ENCODE measurements around the gene ASB1.

Gene ASB1, protein sequence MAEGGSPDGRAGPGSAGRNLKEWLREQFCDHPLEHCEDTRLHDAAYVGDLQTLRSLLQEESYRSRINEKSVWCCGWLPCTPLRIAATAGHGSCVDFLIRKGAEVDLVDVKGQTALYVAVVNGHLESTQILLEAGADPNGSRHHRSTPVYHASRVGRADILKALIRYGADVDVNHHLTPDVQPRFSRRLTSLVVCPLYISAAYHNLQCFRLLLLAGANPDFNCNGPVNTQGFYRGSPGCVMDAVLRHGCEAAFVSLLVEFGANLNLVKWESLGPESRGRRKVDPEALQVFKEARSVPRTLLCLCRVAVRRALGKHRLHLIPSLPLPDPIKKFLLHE

GRCh38 chr2:238426568-238427434 lies at the start of gene ASB1:
TSS of gene ASB1 (plus strand) at chr2:238426927. CDS start at chr2:238427071, 144 bp downstream.
- Histone ChIP-seq H3F3A (ENCODE audit: insufficient read depth) (0 out of 2 replicates have a peak, but pooled peaks cover 3% of the 10 kb centered on the region), H3K4me3 (ENCODE audit: insufficient read depth, low read length, poor library complexity, severe bottlenecking) (peak within 1 kb of the TSS; percentile 67), H3K27ac (ENCODE audit: low read depth, low read length) (peak within 1 kb of the TSS; percentile 77)

GRCh38 chr2:238378230-238379095 lies 48.3 kb upstream of the ASB1 start:
- Histone ChIP-seq H3K9me3 (ENCODE audit: insufficient read depth, low read length) (no peaks in the 10 kb centered on the region), H3K36me3 (ENCODE audit: low read length) (no peaks in the 10 kb centered on the region), H3K4me3 (ENCODE audit: insufficient read depth, low read length, poor library complexity, severe bottlenecking) (no peak overlapping the region), H4K20me1 (ENCODE audit: low read depth, low read length) (no peaks in the 10 kb centered on the region), H3K4me2 (ENCODE audit: low read depth, low read length, poor library complexity, severe bottlenecking) (no peak overlapping the region), H3K27me3 (ENCODE audit: low read length) (no peaks in the 10 kb centered on the region), H3K9me2 (replicated peaks; ENCODE audit: insufficient read depth, low read length) (no peaks in the 10 kb centered on the region), H2AFZ (ENCODE audit: low read depth, low read length, severe bottlenecking) (no peak overlapping the region), H3K27ac (ENCODE audit: low read depth, low read length) (no peak overlapping the region), H3K9ac (ENCODE audit: low read length) (no peak overlapping the region), H3K79me2 (ENCODE audit: insufficient read depth, low read length) (no peaks in the 10 kb centered on the region), H3F3A (ENCODE audit: insufficient read depth) (no peaks in the 10 kb centered on the region)
- TF ChIP-seq CTCF (IDR thresholded peaks at IDR 0.05; ENCODE audit: insufficient read depth, low read length, poor library complexity, severe bottlenecking) (no peak), EZH2phosphoT487 (conservative IDR thresholded peaks at IDR 0.05; ENCODE audit: low read length) (no peak)

More at GRCh38 chr2:238426568-238427434, at the start of gene ASB1:
- Histone ChIP-seq H4K20me1 (ENCODE audit: low read depth, low read length) (0 out of 2 replicates have a peak, but pooled peaks cover under 1% of the 10 kb centered on the region), H3K9ac (ENCODE audit: low read length) (peak within 1 kb of the TSS; percentile 97), H3K4me2 (ENCODE audit: low read depth, low read length, poor library complexity, severe bottlenecking) (peak within 1 kb of the TSS; percentile 55), H3K9me2 (replicated peaks; ENCODE audit: insufficient read depth, low read length) (no peaks in the 10 kb centered on the region), H3K27me3 (ENCODE audit: low read length) (no peaks in the 10 kb centered on the region), H3K79me2 (ENCODE audit: insufficient read depth, low read length) (peaks cover 48% of the 10 kb centered on the region), H2AFZ (ENCODE audit: low read depth, low read length, severe bottlenecking) (peak within 1 kb of the TSS; percentile 68), H3K36me3 (ENCODE audit: low read length) (no peaks in the 10 kb centered on the region), H3K9me3 (ENCODE audit: insufficient read depth, low read length) (no peaks in the 10 kb centered on the region)
- TF ChIP-seq CTCF (IDR thresholded peaks at IDR 0.05; ENCODE audit: insufficient read depth, low read length, poor library complexity, severe bottlenecking) (no peak), EZH2phosphoT487 (conservative IDR thresholded peaks at IDR 0.05; ENCODE audit: low read length) (no peak)

GRCh38 chr2:238379096-238379810 lies 47.5 kb upstream of the ASB1 start:
- Histone ChIP-seq H4K20me1 (ENCODE audit: low read depth, low read length) (no peaks in the 10 kb centered on the region), H3K4me2 (ENCODE audit: low read depth, low read length, poor library complexity, severe bottlenecking) (no peak overlapping the region), H3K9me2 (replicated peaks; ENCODE audit: insufficient read depth, low read length) (no peaks in the 10 kb centered on the region), H3K36me3 (ENCODE audit: low read length) (no peaks in the 10 kb centered on the region), H2AFZ (ENCODE audit: low read depth, low read length, severe bottlenecking) (no peak overlapping the region), H3K79me2 (ENCODE audit: insufficient read depth, low read length) (no peaks in the 10 kb centered on the region), H3K9ac (ENCODE audit: low read length) (no peak overlapping the region), H3K27me3 (ENCODE audit: low read length) (no peaks in the 10 kb centered on the region), H3K9me3 (ENCODE audit: insufficient read depth, low read length) (no peaks in the 10 kb centered on the region), H3K27ac (ENCODE audit: low read depth, low read length) (no peak overlapping the region), H3K4me3 (ENCODE audit: insufficient read depth, low read length, poor library complexity, severe bottlenecking) (no peak overlapping the region), H3F3A (ENCODE audit: insufficient read depth) (no peaks in the 10 kb centered on the region)
- TF ChIP-seq CTCF (IDR thresholded peaks at IDR 0.05; ENCODE audit: insufficient read depth, low read length, poor library complexity, severe bottlenecking), result no peak
- TF ChIP-seq EZH2phosphoT487 (conservative IDR thresholded peaks at IDR 0.05; ENCODE audit: low read length), result no peak

Data from SU-DHL-6 (cell line).